CD4-positive, alpha-beta T cell (primary cell): ENCODE data around the gene STRBP. TPM values are rescaled to one million over a fixed set of nuclear protein-coding genes. Genes with fewer than 3 reads are reported as not detected.
"Not testable (repeated sequence)": the region's sequence is repeated elsewhere in the genome, so short reads cannot be mapped to it uniquely, and the experiment has no call there.

Source experiments
- ATAC-seq: fragments of 200-7000 bp; cut with Tn5 transposase; one replicate; pipeline ENCODE4 v1.10.0; 2022; ENCODE audit warnings: mild to moderate bottlenecking; ENCODE audit not compliant: poor library complexity
- CTCF ChIA-PET: fragments of 350-600 bp; sonication (Branson Sonifier 250); formaldehyde crosslinking; loops from one replicate; lab custom pipeline; 2021; ENCODE audit warnings: antibody characterized with exemption, inconsistent platforms; lab: Charles Lee
- POLR2A ChIA-PET: fragments of 350-600 bp; sonication (Branson Sonifier 250); formaldehyde crosslinking; loops from one replicate; lab custom pipeline; 2021; ENCODE audit warnings: antibody characterized with exemption, inconsistent platforms; lab: Charles Lee
- DNase-seq, 14 experiments: peaks; one replicate each; pipeline ENCODE4 v3.0.0-alpha.2; 2013 to 2020; ENCODE audit warnings: mixed read lengths in 2 of 14
- H3K27ac ChIP-seq, 2 donors: one replicate each; pipeline versions ENCODE4 v1.5.1 to v1.7.0; 2013; ENCODE audit warnings: low read length in 2 of 2, low read depth in 1 of 2, mild to moderate bottlenecking in 1 of 2
- H3K27me3 ChIP-seq, 2 experiments: 1 replicate in 1 of 2; 2 replicates in 1 of 2; pipeline versions ENCODE4 v1.6.1 to v1.7.0; 2013; ENCODE audit warnings: low read length in 2 of 2, control low read depth in 1 of 2, mild to moderate bottlenecking in 1 of 2, moderate library complexity in 1 of 2; ENCODE audit not compliant: insufficient read depth in 2 of 2, control insufficient read depth in 1 of 2
- H3K36me3 ChIP-seq: one replicate; pipeline ENCODE4 v1.6.1; 2013; ENCODE audit warnings: low read length, control low read depth; ENCODE audit not compliant: insufficient read depth
- H3K4me1 ChIP-seq: one replicate; pipeline ENCODE4 v1.6.1; 2013; ENCODE audit warnings: low read length, control low read depth; ENCODE audit not compliant: insufficient read depth
- H3K4me3 ChIP-seq: one replicate; pipeline ENCODE4 v1.5.1; 2013; ENCODE audit warnings: mild to moderate bottlenecking, low read length, moderate library complexity
- H3K9me3 ChIP-seq, 2 experiments: 1 replicate in 1 of 2; 2 replicates in 1 of 2; pipeline versions ENCODE4 v1.6.1 to v1.7.0; 2013; ENCODE audit warnings: low read length in 2 of 2, mild to moderate bottlenecking in 2 of 2, control low read depth in 1 of 2, moderate library complexity in 1 of 2; ENCODE audit not compliant: control insufficient read depth in 1 of 2, insufficient read depth in 1 of 2
- H3K27ac Mint-ChIP-seq: one replicate; pipeline ENCODE4 v1.8.0; 2020; ENCODE audit warnings: mixed read lengths
- H3K27me3 Mint-ChIP-seq: one replicate; pipeline ENCODE4 v1.8.0; 2021; ENCODE audit warnings: mixed read lengths
- H3K36me3 Mint-ChIP-seq: one replicate; pipeline ENCODE4 v1.8.0; 2021; ENCODE audit warnings: low read depth, mixed read lengths
- H3K4me1 Mint-ChIP-seq: one replicate; pipeline ENCODE4 v1.8.0; 2021; ENCODE audit warnings: low read depth, mixed read lengths
- H3K4me3 Mint-ChIP-seq: one replicate; pipeline ENCODE4 v1.8.0; 2020; ENCODE audit warnings: mild to moderate bottlenecking, mixed read lengths
- H3K9me3 Mint-ChIP-seq: one replicate; pipeline ENCODE4 v1.8.0; 2020; ENCODE audit warnings: mixed read lengths
- CTCF ChIP-seq: fragments of 200-600 bp; IDR thresholded peaks from one replicate; pipeline ENCODE4 v1.8.0; 2022; ENCODE audit warnings: antibody characterized with exemption, mild to moderate bottlenecking
- intact Hi-C, 2 experiments: fragments of 100-400 bp; cut with DNase I in 1 of 2; cut with micrococcal nuclease in 1 of 2; formaldehyde crosslinking; loops; one replicate each; pipeline versions ENCODE4 v1.15.1 to v1.9.0; 2023 to 2025; cut with DNase I, micrococcal nuclease
- total RNA-seq, 174 experiments: library from RNA in 2 of 174; stranded (reverse) in 2 of 174; gene quantifications; one replicate each; pipeline ENCODE4 v1.2.3 and lab custom pipeline; 2021 to 2026

The STRBP gene
- total RNA-seq, 2 experiments from 2014 or later, result 10.9 to 12.0 TPM

GRCh38 chr9:123201083-123201482, 67.3 kb downstream of the STRBP start:
- H3K27ac Mint-ChIP-seq, result no peak overlapping the region
- POLR2A ChIA-PET, result no interaction called here
- DNase-seq (no peak), ATAC-seq (no peak)
- H3K4me1 ChIP-seq, result no peaks in the 10 kb centered on the region
- H3K36me3 ChIP-seq, result no peaks in the 10 kb centered on the region
- no peaks in the 10 kb centered on the region for H3K9me3 Mint-ChIP-seq
- no peak overlapping the region for H3K27ac ChIP-seq
- H3K27me3 Mint-ChIP-seq, result no peaks in the 10 kb centered on the region
- no peak for TF ChIP-seq CTCF
- no peaks in the 10 kb centered on the region for H3K27me3 ChIP-seq
- H3K36me3 Mint-ChIP-seq, result peaks cover 8% of the 10 kb centered on the region
- CTCF ChIA-PET, result no interaction called here
- peaks cover 2% of the 10 kb centered on the region for H3K4me1 Mint-ChIP-seq
- H3K9me3 ChIP-seq, result no peaks in the 10 kb centered on the region
- H3K4me3 ChIP-seq, result no peak overlapping the region
- H3K4me3 Mint-ChIP-seq, result no peak overlapping the region
- intact Hi-C loops, result no loop called here

GRCh38 chr9:123200469-123200868, 67.9 kb downstream of the STRBP start:
- CTCF ChIA-PET, H3K27ac Mint-ChIP-seq, H3K9me3 Mint-ChIP-seq, DNase-seq, H3K27ac ChIP-seq, ATAC-seq, H3K36me3 Mint-ChIP-seq, H3K36me3 ChIP-seq, H3K4me3 Mint-ChIP-seq, POLR2A ChIA-PET, H3K27me3 Mint-ChIP-seq, H3K4me3 ChIP-seq, H3K9me3 ChIP-seq, intact Hi-C loops, H3K4me1 Mint-ChIP-seq, H3K27me3 ChIP-seq, H3K4me1 ChIP-seq: not testable (repeated sequence)

- ATAC-seq (no peak), DNase-seq (no peak)
- Mint-ChIP-seq H3K27ac (no peak overlapping the region), H3K9me3 (no peaks in the 10 kb centered on the region), H3K36me3 (no peaks in the 10 kb centered on the region), H3K4me3 (no peak overlapping the region), H3K4me1 (peaks cover 7% of the 10 kb centered on the region), H3K27me3 (no peaks in the 10 kb centered on the region)
- Histone ChIP-seq H3K27ac (no peak overlapping the region), H3K36me3 (no peaks in the 10 kb centered on the region), H3K4me3 (no peak overlapping the region), H3K27me3 (no peaks in the 10 kb centered on the region), H3K4me1 (no peaks in the 10 kb centered on the region), H3K9me3 (no peaks in the 10 kb centered on the region)
- TF ChIP-seq CTCF, result no peak
- CTCF ChIA-PET, result no interaction called here
- POLR2A ChIA-PET, result no interaction called here
- intact Hi-C loops, result no loop called here
Observed at GRCh38 chr9:123196124-123196523, 72.3 kb downstream of the STRBP start.

DNA sequence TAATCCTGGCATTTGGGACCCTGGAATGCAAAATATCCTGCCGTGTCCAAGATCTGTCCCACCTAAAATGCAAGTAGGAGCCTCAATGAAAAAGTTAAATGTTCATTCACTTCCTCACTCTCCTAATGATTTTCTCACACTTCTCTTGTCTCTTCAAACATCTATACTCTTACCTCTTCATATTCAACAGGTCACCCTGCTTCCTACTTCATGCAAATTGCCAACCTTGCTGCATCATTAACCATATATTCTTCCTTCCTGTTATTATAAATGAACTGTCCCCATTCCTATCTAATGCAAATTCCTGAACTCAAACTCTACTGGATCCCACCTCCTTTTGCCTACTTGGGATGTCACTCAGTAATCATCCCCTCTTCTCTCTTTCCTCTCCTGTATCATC, 74.4 kb downstream of the STRBP start:
- Histone ChIP-seq H3K27ac (no peak overlapping the region), H3K9me3 (no peaks in the 10 kb centered on the region), H3K27me3 (no peaks in the 10 kb centered on the region), H3K36me3 (no peaks in the 10 kb centered on the region), H3K4me3 (no peak overlapping the region), H3K4me1 (no peaks in the 10 kb centered on the region)
- Mint-ChIP-seq H3K4me3 (no peak overlapping the region), H3K4me1 (peaks cover 7% of the 10 kb centered on the region), H3K27ac (no peak overlapping the region), H3K27me3 (no peaks in the 10 kb centered on the region), H3K36me3 (no peaks in the 10 kb centered on the region), H3K9me3 (no peaks in the 10 kb centered on the region)
- intact Hi-C loops, result no loop called here
- DNase-seq (no peak), ATAC-seq (no peak)
- TF ChIP-seq CTCF, result no peak
- POLR2A ChIA-PET, result no interaction called here
- CTCF ChIA-PET, result no interaction called here
